Kidney tubule cell (primary cell): Measurements from ENCODE around the gene THRB.
A peak's percentile ranks its signal among the peaks of the same experiment; 100 is the strongest.

ENCODE experiments used
- DNase-seq: peaks from one replicate; pipeline ENCODE4 v3.0.0-alpha.2; 2018; ENCODE audit warnings: low spot score

Gene THRB

GRCh38 chr3:24142127-24142526 is 352.5 kb downstream of the THRB start:
- DNase-seq, result no peak

- no peak for DNase-seq
These were observed 353.1 kb downstream of the THRB start for GRCh38 chr3:24141548-24141947.

GRCh38 chr3:24139463-24140412 is 354.9 kb downstream of the THRB start:
- DNase-seq, result no peak

DNA sequence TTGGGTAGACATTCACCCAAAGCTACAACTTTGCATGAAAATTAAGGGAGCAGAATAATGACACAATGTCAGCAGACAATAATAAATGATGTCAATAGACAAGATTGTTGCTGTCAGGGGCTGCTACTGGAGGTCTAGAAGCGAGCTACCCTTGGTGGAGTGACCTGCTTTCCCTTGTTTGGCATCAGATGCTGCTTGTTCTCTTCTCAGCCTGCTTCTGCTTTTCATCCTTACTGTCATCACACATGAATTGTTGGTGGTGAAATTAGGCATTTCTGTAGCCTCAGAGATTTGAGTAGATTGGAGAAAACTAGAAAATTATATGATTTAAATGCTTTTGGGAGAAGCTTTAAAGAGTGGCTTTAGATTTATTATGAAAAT is 355.8 kb downstream of the THRB start:
- no peak for DNase-seq

DNA sequence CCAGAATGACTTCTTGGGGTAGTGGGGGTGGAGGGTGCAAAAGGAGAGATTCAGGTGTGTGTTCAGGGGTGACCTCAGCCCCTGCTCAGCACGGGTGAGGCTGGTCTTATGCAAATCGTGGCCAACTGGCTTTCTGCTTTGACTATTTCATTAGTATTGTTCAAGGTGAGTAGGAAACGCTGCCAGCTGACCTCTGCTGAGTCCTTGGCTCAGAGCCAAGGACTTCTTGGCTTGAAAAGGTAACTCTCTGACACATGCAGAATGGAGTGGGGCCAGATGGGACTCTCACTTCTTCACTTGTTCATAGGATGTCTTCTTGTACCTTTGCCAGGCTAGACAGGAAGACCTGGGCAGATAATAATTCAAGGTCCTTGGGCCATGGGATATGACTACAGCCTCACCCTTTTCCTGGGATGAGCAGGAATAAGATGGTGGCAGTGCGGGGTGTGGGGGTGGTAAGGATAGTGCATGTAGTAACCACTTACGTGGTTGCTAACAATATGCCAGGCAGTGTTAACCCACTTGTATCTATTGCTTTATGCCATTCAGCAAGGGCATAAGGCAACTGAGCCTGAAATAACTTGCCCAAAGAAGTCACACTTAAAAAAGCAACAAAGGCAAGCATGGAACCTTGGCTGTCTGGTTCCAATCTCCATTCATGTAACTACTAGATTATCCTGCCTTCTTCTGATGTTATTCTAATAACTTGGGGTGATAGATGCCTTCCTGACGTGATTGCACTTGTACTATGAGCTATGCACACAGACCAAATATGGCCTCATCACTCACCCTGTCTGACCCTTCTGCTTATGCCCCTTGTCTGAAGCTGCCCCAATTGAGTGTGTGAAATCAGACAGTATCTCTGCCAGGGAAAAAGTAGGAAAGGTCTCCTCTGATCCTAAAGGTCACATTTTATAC is 356.4 kb downstream of the THRB start:
- peak; percentile 68 for DNase-seq

- DNase-seq, result no peak
These were observed 357.3 kb downstream of the THRB start for GRCh38 chr3:24137334-24137733.

DNA sequence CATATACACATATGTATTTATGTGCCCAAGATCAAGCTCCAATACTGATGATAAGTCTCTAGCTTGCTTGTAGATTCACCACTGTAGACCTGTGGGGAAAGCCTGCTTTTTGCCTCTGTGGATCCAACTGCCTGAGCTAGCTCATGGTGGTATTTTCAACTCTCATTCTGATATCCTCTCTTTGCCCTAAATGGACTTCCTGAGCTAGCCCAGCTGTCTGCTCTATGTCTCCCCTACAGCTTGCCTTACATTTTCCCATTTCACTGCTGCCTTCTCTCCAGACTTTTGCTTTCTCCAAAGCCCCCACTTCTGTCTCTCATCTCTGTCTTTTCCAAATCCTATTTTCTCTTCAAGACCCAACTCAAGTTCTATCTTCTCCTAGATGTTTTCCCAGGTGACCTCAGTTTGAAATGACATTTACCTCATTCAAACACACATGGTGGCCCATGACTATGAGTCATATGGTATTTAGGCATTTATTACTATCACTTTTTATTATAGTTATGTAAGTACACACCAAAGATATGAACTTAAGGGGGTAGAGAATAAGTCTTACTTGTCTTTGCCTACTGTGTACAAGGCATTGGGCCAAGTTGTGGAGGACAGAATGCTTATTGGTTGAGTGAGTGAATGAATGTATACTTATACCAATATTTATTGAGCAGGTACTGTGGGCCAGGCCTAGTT is 357.9 kb downstream of the THRB start:
- DNase-seq, result no peak

DNA sequence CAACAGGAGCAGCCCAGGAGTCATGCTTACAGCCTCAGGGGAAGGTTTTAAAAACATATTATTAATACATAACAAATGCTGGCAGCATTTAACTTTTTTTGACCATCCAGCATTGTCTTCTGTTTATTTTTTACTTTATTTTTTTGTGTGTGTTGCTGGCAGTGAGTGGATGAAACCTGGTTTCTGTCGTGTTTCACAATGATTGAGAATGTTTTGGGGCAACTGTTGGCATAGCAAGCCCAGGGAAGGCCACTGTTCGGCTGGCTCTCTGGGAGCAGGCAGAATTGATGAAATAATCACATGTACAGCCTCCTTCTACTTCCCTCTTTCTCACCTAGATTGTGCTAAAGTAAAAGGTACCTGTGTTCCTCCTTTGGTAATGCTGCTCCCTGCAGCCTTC is 359.4 kb downstream of the THRB start:
- no peak for DNase-seq

DNA sequence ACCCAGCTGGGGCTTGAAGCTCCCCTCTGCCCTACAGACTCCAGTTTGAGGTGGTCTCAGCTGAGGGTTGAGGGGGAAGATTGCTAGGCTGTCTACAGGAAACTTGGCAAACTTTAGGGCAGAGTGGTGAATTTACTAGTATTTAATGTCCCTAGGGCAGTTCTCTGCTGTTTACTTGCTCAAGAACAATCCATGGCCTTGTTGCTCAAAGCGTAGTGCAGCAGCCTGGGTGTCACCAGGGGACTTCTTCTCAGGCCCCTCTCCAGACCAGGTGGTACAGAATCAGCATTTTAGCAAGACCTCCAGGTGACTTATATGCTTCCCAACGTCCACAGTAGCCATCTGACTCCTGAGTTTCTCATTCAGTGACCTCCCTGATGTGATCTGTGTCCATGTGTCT is 360.7 kb downstream of the THRB start:
- no peak for DNase-seq

GRCh38 chr3:24133436-24133835 is 361.2 kb downstream of the THRB start:
- no peak for DNase-seq

DNA sequence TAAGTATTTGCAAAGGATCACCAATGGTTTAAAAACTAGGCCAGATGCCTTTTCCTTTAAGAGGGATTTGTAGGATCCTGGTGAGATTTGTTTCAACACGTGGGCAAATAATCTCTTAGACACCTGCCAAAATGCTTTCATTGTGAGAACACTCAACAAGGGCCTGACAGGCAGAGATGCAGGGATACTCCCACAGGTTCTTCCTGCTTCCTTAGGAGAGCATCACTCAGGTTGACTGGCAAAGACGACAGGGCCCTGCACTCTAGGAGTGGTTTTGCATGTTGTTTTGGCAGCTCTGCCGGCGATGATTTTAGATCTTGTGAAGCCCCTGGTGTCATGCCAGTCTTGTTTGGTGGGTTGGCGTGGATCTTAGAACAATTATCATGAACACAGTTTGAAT is 365.1 kb downstream of the THRB start:
- no peak for DNase-seq

DNA sequence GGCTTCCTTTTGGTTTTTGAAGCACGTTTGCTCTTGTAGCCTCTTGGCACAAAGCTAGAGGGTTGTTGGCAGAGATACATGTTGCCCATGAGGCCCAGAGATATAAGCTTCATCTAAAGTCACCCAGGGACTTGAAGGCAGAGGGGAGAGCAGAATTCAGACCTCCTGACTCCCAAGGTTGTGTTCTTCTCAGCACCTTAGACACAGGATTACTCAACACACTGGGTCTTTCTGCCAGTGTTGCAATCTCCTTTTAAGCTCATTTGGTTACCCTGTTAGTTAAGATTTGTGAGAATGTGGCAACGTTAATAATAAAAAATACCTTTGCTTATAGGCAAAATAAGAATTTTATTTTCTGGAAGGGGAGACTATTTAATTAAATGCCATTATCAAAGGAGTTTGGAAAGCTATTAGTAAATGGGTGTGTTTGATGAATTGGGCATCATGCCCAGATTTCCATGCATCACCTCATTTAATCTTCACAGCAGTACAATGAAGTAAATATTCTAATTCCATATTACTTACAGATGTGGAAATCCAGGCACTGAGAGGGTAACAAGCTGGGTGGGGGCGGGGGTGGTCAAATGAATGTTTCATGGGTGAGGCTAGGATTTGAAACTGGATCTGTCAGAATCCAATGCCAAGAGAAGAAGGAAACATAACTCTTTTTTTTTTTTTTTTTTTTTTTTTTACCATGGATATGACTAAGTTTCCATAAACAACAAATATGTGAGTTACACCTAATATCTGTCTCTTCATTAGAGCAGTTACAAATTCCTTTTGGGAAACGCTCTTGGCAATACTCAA is 366.2 kb downstream of the THRB start:
- DNase-seq, result no peak

DNA sequence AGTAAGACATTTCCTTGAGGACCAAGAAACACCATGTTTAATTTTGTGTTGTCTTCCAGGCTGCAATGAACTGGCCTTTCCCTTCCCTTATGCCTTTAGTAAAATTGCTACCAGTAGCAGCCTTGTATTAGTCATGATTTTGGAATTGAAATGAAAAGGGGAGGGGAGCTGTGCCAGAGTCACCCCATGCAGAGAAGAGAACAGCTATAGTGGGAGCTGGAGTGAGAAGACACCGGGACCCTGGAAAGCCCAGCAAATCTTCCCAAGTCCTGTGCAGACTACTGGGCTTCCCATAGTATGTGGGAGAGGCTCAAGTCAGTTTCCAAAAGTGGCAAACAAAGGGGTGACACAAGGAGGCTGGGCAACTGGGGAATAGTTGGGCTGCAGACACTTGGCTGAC is 371.1 kb downstream of the THRB start:
- peak; percentile 35 for DNase-seq

- no peak for DNase-seq
These were observed 374.2 kb downstream of the THRB start for GRCh38 chr3:24120434-24120833.

DNA sequence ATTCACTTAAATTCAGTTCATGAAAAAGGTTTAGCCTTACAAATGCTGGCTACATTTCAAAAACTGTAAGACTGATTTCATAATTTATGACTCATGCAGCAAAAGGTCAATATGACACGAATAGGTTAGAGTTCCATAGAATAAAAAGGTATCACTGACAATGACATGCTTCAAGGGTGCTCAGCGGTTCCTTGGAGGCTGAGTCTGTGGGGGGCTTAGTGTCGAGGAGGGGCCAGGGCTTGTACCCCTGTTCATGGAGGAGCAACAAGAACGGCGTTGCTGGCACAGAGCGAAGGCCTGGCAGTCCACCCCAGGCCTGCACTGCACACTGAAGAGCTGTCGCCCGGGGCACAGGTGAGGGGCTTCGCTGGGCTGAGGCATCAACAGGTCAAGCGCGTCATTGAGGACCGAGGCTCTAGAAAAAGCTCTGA is 375.3 kb downstream of the THRB start:
- peak; percentile 23 for DNase-seq

- no peak for DNase-seq
These were observed 377.1 kb downstream of the THRB start for GRCh38 chr3:24117508-24117907.

DNA sequence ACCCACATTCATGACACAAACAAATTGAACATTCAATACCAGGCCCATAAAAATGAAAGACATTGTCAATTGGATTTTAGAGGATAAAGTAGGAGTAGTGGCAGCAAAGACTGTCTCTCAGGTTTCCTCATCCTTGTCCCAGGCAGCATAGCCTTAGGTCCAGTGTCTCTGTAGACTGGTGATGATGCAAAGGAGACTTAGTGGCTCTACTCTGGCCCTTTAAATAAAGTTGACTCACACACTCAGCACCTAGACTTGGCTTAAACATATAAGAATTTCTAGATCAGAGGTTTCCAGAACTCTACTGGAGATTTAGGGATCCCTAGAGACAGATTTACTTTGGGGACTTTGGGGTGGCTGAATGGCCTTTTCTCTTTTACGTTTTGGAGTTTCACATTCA is 382.9 kb downstream of the THRB start:
- no peak for DNase-seq

DNA sequence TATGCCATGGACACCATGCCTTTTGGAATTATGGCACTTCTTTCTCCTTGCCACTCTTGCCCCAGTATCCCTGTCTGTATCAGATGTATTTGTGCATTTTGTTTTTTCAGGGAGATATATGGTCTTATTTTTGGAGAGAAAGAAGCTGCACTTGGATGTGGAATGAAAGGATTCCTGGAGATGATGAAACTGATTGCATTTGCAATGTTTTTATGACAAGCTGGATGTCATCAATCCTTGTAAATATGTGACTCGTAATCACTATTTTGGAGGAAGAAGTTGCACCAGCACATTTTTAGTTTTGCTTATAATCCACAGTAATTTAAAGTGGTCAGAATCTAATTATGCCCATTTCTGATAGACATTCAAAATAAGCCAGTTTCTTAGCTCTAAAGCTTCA is 384.6 kb downstream of the THRB start:
- DNase-seq, result no peak

GRCh38 chr3:24101676-24102168 is 392.9 kb downstream of the THRB start:
- peak; percentile 11 for DNase-seq

- DNase-seq, result peak; percentile 73
These were observed 393.8 kb downstream of the THRB start for GRCh38 chr3:24100696-24101402.
